ENCODE data around the gene RAD51C. TPM values are rescaled to one million over a fixed set of nuclear protein-coding genes. Genes with fewer than 3 reads are reported as not detected.

RAD51C gene
- total RNA-seq, 4 donors from 2014 or later, result 7.9 to 18.4 (median 15.0) TPM

- H3K4me3 ChIP-seq (ENCODE audit: low read depth, poor library complexity, severe bottlenecking), result no peak overlapping the region
- WGBS, 2 donors, result 52 to 53% methylated on average over 4 of the region's 4 CpGs
- no peak for TF ChIP-seq POLR2A (IDR thresholded peaks at IDR 0.05)
- peak in 1 of 3 donors; percentile 18 for TF ChIP-seq CTCF (IDR thresholded peaks at IDR 0.05)
- DNase-seq (ENCODE audit: low spot score in 2 of 2), result peak in 1 of 2 donors; percentile 21
- intact Hi-C loops (cut with DNase I; ENCODE audit: low total_unique reads), result no loop called here
These were observed 18.6 kb downstream of the RAD51C start for GRCh38 chr17:58710948-58711552.

GRCh38 chr17:58722274-58722673, 29.9 kb downstream of the RAD51C start:
- 89 to 91% methylated on average over 1 of the region's 1 CpG for WGBS, 2 donors
- intact Hi-C loops (cut with DNase I; ENCODE audit: low total_unique reads), result no loop called here
- TF ChIP-seq CTCF (IDR thresholded peaks at IDR 0.05), result no peak
- TF ChIP-seq POLR2A (IDR thresholded peaks at IDR 0.05), result no peak
- no peak for DNase-seq (ENCODE audit: low spot score in 2 of 2)
- H3K4me3 ChIP-seq (ENCODE audit: low read depth, poor library complexity, severe bottlenecking), result no peak overlapping the region

DNA sequence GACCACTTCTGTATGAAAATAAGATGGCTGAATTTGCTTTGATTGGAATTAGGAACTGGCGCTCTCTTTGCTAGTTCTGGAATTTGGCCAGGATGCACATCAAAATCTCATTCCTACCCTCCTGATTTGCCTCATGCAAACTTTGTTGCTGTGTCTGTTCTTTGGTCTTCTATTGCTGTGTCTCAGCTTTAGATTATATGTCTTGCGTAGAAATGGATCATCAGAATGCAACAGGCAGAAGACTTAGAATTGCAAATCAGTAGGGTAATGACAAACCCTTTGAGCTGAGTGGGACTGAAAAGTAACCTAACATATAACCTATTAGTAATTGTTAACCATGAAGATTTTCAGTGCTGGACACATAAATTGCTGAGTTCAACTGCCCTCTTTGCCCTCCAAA, 30.3 kb downstream of the RAD51C start:
- no peak for TF ChIP-seq POLR2A (IDR thresholded peaks at IDR 0.05)
- TF ChIP-seq CTCF (IDR thresholded peaks at IDR 0.05), result no peak
- no peak overlapping the region for H3K4me3 ChIP-seq (ENCODE audit: low read depth, poor library complexity, severe bottlenecking)
- no peak for DNase-seq (ENCODE audit: low spot score in 2 of 2)
- intact Hi-C loops (cut with DNase I; ENCODE audit: low total_unique reads), result no loop called here
- 93 to 94% methylated on average over 2 of the region's 2 CpGs for WGBS, 2 donors

GRCh38 chr17:58728798-58729197, 36.4 kb downstream of the RAD51C start:
- no peak for DNase-seq (ENCODE audit: low spot score in 2 of 2)
- H3K4me3 ChIP-seq (ENCODE audit: low read depth, poor library complexity, severe bottlenecking), result no peak overlapping the region
- intact Hi-C loops (cut with DNase I; ENCODE audit: low total_unique reads), result no loop called here
- TF ChIP-seq POLR2A (IDR thresholded peaks at IDR 0.05), result no peak
- TF ChIP-seq CTCF (IDR thresholded peaks at IDR 0.05), result no peak
- 15 to 24% methylated on average over 1 of the region's 1 CpG for WGBS, 2 donors

DNA sequence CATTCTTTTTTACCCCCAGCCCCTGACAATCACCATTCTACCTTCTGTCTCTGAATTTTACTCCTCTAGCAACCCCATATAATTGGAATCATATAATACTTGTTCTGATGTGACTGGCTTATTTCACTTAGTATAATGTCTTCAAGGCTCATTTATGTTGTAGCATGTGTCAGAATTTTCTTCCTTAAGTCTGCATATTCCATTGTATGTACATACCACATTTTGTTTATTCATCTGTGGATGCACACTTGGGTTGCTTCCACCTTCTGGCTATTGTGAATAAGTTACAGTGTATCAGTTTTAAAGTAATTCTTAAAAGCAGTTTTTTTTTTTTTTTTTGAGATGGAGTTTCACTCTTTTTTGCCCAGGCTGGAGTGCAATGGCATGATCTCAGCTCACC, 38.5 kb downstream of the RAD51C start:
- intact Hi-C loops (cut with DNase I; ENCODE audit: low total_unique reads), result no loop called here
- no peak for TF ChIP-seq CTCF (IDR thresholded peaks at IDR 0.05)
- TF ChIP-seq POLR2A (IDR thresholded peaks at IDR 0.05), result no peak
- no peak for DNase-seq (ENCODE audit: low spot score in 2 of 2)
- no peak overlapping the region for H3K4me3 ChIP-seq (ENCODE audit: low read depth, poor library complexity, severe bottlenecking)

GRCh38 chr17:58734040-58734439, 41.6 kb downstream of the RAD51C start:
- intact Hi-C loops (cut with DNase I; ENCODE audit: low total_unique reads), result no loop called here
- no peak for TF ChIP-seq POLR2A (IDR thresholded peaks at IDR 0.05)
- no peak for TF ChIP-seq CTCF (IDR thresholded peaks at IDR 0.05)
- 94 to 95% methylated on average over 3 of the region's 3 CpGs for WGBS, 2 donors
- H3K4me3 ChIP-seq (ENCODE audit: low read depth, poor library complexity, severe bottlenecking), result no peak overlapping the region
- no peak for DNase-seq (ENCODE audit: low spot score in 2 of 2)

Data from lower leg skin (tissue), 4 donors.